PC-9 (cell line): Measurements from ENCODE around the gene MANEAL. TPM values are rescaled to one million over a fixed set of nuclear protein-coding genes. Genes with fewer than 3 reads are reported as not detected.

Source experiments
- BruUV-seq: library from RNA; stranded (reverse); fragments of 400-500 nt; replicated peaks from 2 replicates; lab custom pipeline; 2021; lab: Mats Ljungman, UMichigan
- CTCF ChIA-PET: fragments of 300-600 bp; sonication (Branson Sonifier 250); formaldehyde crosslinking; loops from one replicate; lab custom pipeline; 2022; ENCODE audit warnings: antibody characterized with exemption; lab: Charles Lee
- POLR2A ChIA-PET: fragments of 300-600 bp; sonication (Branson Sonifier 250); formaldehyde crosslinking; loops from one replicate; lab custom pipeline; 2022; ENCODE audit warnings: antibody characterized with exemption; ENCODE audit not compliant: unreplicated experiment; lab: Charles Lee
- DNase-seq, 2 experiments: peaks; one replicate each; pipeline versions ENCODE4 v3.0.0 to v3.0.0-alpha.2; 2015 to 2022; ENCODE audit warnings: mixed read lengths in 1 of 2
- H2AFZ ChIP-seq: fragments of 200-600 bp; sonication (generic); 2 replicates; pipeline ENCODE4 v1.8.1; 2017; ENCODE audit warnings: antibody characterized with exemption
- H3F3A ChIP-seq: fragments of 200-600 bp; sonication (generic); 2 replicates; pipeline ENCODE4 v1.8.1; 2017; ENCODE audit warnings: antibody characterized with exemption, mild to moderate bottlenecking, low read depth; ENCODE audit not compliant: insufficient read depth
- H3K27ac ChIP-seq: fragments of 200-600 bp; sonication (generic); 2 replicates; pipeline ENCODE4 v1.6.1; 2016; ENCODE audit warnings: mixed run types
- H3K27me3 ChIP-seq: fragments of 200-600 bp; sonication (generic); 2 replicates; pipeline ENCODE4 v1.6.1; 2016; ENCODE audit warnings: low read depth, mixed run types; ENCODE audit not compliant: insufficient read depth
- H3K36me3 ChIP-seq: fragments of 200-600 bp; sonication (generic); 2 replicates; pipeline ENCODE4 v1.6.1; 2016; ENCODE audit warnings: low read depth, mixed run types
- H3K4me1 ChIP-seq: fragments of 200-600 bp; sonication (generic); replicated peaks from 2 replicates; pipeline ENCODE4 v1.6.1; 2016; ENCODE audit warnings: mixed run types; ENCODE audit not compliant: insufficient read depth
- H3K4me2 ChIP-seq: fragments of 200-600 bp; sonication (generic); 2 replicates; pipeline ENCODE4 v1.6.1; 2017; ENCODE audit warnings: mixed run types
- H3K4me3 ChIP-seq: fragments of 200-600 bp; sonication (generic); 2 replicates; pipeline ENCODE4 v1.6.1; 2016; ENCODE audit warnings: mixed run types
- H3K79me2 ChIP-seq: fragments of 200-600 bp; sonication (generic); 2 replicates; pipeline ENCODE4 v1.6.1; 2017; ENCODE audit warnings: low read depth, mixed run types
- H3K9me2 ChIP-seq: fragments of 200-600 bp; sonication (generic); 2 replicates; pipeline ENCODE4 v1.8.1; 2017; ENCODE audit warnings: mild to moderate bottlenecking; ENCODE audit not compliant: insufficient read depth
- H3K9me3 ChIP-seq: fragments of 200-600 bp; sonication (generic); 2 replicates; pipeline ENCODE4 v1.8.1; 2016; ENCODE audit warnings: low read depth; ENCODE audit not compliant: insufficient read depth
- H4K20me1 ChIP-seq: fragments of 200-600 bp; sonication (generic); 2 replicates; pipeline ENCODE4 v1.8.1; 2017; ENCODE audit not compliant: insufficient read depth
- CTCF ChIP-seq: fragments of 200-600 bp; sonication (generic); conservative IDR thresholded peaks from 2 replicates; pipeline ENCODE4 v1.6.1; 2017; ENCODE audit warnings: mixed run types, antibody characterized with exemption, mild to moderate bottlenecking, moderate library complexity
- EZH2 ChIP-seq: fragments of 200-600 bp; sonication (generic); IDR thresholded peaks from 2 replicates; pipeline ENCODE4 v1.8.0; 2017; ENCODE audit warnings: antibody characterized with exemption, low read depth
- intact Hi-C: fragments of 100-400 bp; cut with micrococcal nuclease; formaldehyde crosslinking; loops from one replicate; pipeline ENCODE4 v1.10.0; 2022; ENCODE audit not compliant: unreplicated experiment
- total RNA-seq: library from RNA; stranded (reverse); gene quantifications from 2 replicates; pipeline ENCODE4 v1.2.3, GENCODE V29; 2021

The MANEAL gene
- total RNA-seq, 1 experiment from 2014 or later, result 11.3 TPM

- H3K4me3 ChIP-seq, result no peak overlapping the region
- no TSS peak for BruUV-seq
- H4K20me1 ChIP-seq, result no peaks in the 10 kb centered on the region
- ChIA-PET POLR2A (no interaction called here), CTCF (interaction anchor here (0.6 kb wide), 1 partner anchor 188 kb away, joined by 3 read pairs; no protein-coding TSS in a partner anchor)
- peaks cover 39% of the 10 kb centered on the region for H3K4me1 ChIP-seq
- no peaks in the 10 kb centered on the region for H3K9me3 ChIP-seq
- H3K9me2 ChIP-seq, result no peaks in the 10 kb centered on the region
- intact Hi-C loops, result no loop called here
- peak overlapping the region; percentile 54 for H3K27ac ChIP-seq
- no peak for DNase-seq
- H3K27me3 ChIP-seq, result no peaks in the 10 kb centered on the region
- TF ChIP-seq CTCF (no peak), EZH2 (no peak)
- peaks cover 15% of the 10 kb centered on the region for H3F3A ChIP-seq
- peaks cover 66% of the 10 kb centered on the region for H3K79me2 ChIP-seq
- peak overlapping the region; percentile 52; the same call in 1 of the 2 replicates for H3K4me2 ChIP-seq
- peaks cover 4% of the 10 kb centered on the region; the same call in 1 of the 2 replicates for H3K36me3 ChIP-seq
- no peak overlapping the region for H2AFZ ChIP-seq
These were observed 52.1 kb downstream of the MANEAL start for GRCh38 chr1:37845786-37846185.

- TF ChIP-seq EZH2 (no peak), CTCF (no peak)
- intact Hi-C loops, result no loop called here
- BruUV-seq, result no TSS peak
- CTCF ChIA-PET, result interaction anchor here (0.6 kb wide), 1 partner anchor 141 kb away, joined by 3 read pairs; no protein-coding TSS in a partner anchor
- no peaks in the 10 kb centered on the region for H3K9me2 ChIP-seq
- POLR2A ChIA-PET, result interaction anchor here (0.7 kb wide), 1 partner anchor 33 kb away, joined by 5 read pairs; no protein-coding TSS in a partner anchor
- H4K20me1 ChIP-seq, result no peaks in the 10 kb centered on the region
- no peak overlapping the region for H2AFZ ChIP-seq
- no peak overlapping the region for H3K4me3 ChIP-seq
- H3K27me3 ChIP-seq, result no peaks in the 10 kb centered on the region
- no peak overlapping the region for H3K4me2 ChIP-seq
- H3F3A ChIP-seq, result peaks cover 25% of the 10 kb centered on the region
- H3K9me3 ChIP-seq, result no peaks in the 10 kb centered on the region
- peaks cover 4% of the 10 kb centered on the region; the same call in 1 of the 2 replicates for H3K36me3 ChIP-seq
- H3K4me1 ChIP-seq, result peaks cover 49% of the 10 kb centered on the region
- no peak overlapping the region for H3K27ac ChIP-seq
- DNase-seq, result no peak
- peaks cover 70% of the 10 kb centered on the region for H3K79me2 ChIP-seq
These were observed 53.1 kb downstream of the MANEAL start for GRCh38 chr1:37846647-37847339.

- no TSS peak for BruUV-seq
- Histone ChIP-seq H3K79me2 (peaks cover 88% of the 10 kb centered on the region), H2AFZ (no peak overlapping the region), H3K4me1 (peaks cover 66% of the 10 kb centered on the region), H3K4me2 (peak overlapping the region; percentile 96), H3K27me3 (no peaks in the 10 kb centered on the region), H3K9me2 (no peaks in the 10 kb centered on the region), H3F3A (peaks cover 33% of the 10 kb centered on the region), H3K27ac (peak overlapping the region; percentile 97), H3K9me3 (no peaks in the 10 kb centered on the region), H4K20me1 (no peaks in the 10 kb centered on the region), H3K36me3 (peaks cover 16% of the 10 kb centered on the region), H3K4me3 (peak overlapping the region; percentile 44; the same call in 1 of the 2 replicates)
- TF ChIP-seq CTCF, result no peak
- intact Hi-C loops, result no loop called here
- DNase-seq, result no peak
- CTCF ChIA-PET, result no interaction called here
- POLR2A ChIA-PET, result interaction anchor here (0.7 kb wide), 1 partner anchor 8 kb away, joined by 5 read pairs; no protein-coding TSS in a partner anchor
These were observed 55.8 kb downstream of the MANEAL start for GRCh38 chr1:37849480-37849879.
